NCI-H2196 (cell line): Measurements from ENCODE around the gene KLF13.

Source experiments
- DNase-seq: peaks from one replicate; lab custom pipeline; 2025; ENCODE audit not compliant: unreplicated experiment; lab: John Stamatoyannopoulos, UW

The KLF13 gene

DNA sequence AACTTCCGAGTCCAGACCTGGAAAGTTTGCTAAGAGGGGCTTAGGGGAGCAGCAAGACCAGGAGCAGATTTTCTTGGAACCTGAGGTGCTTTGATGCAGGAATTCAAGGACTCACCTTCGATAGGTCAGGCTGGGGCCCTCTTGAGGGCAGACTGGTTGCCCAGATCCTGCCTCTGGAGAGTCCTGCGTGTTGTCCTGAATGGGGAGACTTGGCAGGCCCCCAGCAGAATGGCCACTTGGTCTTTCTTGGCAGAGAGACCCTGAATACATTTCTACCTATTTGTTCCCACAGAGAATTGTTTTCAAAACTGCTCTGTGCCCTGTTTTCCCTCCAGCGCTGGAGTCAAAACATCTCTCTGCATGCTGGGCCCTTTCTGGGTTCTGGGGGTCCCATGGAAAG lies 4.2 kb downstream of the KLF13 start:
- no peak for DNase-seq

DNA sequence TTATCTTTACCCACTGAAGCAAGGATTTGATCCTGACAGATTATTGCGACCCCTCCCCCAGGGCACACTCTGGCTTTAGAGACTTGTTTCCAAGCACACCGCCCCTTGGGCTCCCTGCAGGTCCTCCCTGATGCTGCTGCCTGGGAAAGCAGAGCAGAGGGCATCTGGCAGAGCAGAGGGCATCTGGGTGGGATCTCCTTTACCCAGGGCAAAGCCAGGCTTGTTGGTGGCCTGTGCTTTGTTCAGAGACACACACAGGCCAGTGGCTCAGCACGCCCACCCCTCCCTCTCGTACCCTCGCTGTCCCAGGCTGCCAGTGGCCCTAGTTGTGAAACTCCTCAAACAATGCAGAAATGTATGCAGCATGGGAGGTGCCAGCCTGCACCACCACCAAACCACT lies 4.8 kb downstream of the KLF13 start:
- no peak for DNase-seq

DNA sequence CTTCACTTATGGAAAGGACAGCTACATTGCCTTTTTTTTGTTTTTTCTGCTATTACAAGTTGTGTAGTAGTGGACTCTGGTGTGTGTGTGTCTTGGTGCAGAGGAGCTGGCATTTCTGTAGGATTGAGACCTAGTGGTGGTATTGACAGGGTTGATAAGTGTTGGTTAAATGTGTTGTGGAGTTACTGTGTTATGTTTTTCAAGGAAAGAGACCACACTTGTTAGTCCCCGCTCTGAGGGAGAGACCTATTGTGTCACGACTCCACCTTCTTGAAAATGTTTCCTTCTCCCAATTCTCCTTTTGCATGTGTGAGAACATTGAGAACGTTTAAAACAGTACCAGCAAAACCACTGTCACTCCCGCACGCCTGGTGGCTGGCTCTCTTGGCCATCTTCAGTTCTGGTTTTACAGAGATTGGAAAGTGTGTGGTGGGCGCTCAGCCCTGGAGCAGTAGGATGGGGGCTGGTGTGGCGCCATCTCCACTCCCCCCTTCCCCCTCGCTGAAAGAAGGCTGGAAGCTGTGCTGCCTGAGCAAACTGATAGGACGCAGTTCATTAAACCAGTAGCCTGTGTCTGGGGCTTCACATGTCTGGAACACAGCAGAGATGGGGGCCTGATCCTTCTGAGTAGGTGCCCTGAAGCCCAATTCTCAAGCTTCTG lies 5.5 kb downstream of the KLF13 start:
- DNase-seq, result no peak

DNA sequence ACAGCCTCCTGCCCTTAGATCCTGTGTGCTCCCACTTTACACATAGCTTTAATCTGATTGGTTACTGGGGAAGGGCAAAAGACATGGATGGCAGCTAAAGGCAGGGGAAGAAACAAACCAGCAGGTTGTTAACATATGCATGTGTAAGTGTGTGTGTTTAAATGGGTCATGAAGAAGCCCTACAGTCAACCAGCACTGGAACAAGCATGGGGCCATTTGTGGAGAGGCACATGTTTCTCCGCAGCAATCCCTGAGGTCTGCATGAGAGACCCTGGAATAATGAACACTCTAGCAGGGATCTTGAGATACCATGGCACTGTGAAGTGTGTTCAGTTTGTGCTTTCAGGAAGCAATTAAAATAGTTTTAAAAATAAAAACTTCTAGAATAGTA lies 6.0 kb downstream of the KLF13 start:
- no peak for DNase-seq

DNA sequence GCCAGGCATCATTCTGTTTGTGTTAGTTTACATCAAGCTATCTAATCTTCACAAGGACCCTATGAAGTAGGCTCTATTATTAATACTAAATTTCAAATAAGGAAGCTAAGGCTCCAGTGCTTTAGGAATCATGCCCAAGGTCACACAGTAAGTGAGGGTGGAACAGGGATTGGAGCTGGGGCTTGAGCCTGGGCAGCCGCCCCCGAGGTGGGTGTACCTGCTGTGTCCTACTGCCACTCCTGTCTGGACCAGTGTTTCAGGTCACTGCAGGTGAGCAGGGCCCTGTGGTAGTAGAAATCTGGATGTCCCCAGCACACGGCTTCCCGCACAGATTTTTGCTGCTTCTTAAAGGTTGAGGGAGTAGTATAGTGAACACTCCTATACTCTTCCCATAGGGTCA lies 6.5 kb downstream of the KLF13 start:
- DNase-seq, result no peak

DNA sequence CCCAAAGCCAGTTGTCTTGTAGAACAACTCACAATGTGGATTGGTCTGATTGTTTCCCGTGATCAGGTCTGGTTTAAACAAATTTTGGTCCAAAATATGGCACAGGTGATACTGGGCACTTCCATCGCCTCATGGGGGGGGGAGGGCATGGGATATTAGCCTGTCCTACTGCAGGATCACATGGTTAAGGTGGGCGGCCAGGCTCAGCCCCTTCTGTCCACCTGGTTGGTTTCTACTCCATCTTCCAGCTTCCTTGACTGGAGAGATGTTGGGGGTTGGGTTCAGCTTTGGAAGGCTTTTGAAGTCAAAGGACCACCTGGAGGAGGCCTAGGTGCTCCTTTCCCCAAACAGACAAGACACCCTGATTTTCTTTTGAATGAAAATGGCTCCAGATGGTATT lies 7.2 kb downstream of the KLF13 start:
- DNase-seq, result no peak

DNA sequence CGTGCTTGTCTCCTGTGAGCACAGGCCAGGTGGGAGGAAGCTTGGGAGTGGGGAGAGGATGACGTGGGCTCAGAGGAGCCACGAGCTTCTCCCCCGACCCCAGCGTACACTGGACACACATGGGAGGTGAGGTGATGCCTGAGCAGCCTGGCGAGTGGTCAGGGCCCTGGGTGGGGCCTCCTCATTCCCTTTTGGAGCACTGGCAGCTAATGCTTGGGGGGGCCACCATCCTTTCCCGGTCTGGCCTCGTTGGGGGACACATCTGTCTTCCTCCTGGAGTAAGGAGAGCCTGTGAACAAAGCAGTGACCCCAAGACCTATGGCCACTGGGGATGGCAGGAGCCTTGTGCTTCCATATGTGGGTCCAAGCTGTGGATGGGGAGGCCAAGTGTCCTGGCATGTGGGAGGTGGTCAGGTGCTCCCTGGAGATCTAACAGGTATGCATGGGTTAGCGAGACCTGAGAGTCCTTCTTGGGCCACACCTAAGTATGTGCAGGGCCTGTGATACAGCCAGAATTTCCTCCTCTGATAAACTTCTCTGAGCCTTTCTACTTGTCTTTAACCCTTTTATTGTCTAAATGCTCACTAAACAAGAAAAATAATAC lies 9.5 kb downstream of the KLF13 start:
- DNase-seq, result no peak

DNA sequence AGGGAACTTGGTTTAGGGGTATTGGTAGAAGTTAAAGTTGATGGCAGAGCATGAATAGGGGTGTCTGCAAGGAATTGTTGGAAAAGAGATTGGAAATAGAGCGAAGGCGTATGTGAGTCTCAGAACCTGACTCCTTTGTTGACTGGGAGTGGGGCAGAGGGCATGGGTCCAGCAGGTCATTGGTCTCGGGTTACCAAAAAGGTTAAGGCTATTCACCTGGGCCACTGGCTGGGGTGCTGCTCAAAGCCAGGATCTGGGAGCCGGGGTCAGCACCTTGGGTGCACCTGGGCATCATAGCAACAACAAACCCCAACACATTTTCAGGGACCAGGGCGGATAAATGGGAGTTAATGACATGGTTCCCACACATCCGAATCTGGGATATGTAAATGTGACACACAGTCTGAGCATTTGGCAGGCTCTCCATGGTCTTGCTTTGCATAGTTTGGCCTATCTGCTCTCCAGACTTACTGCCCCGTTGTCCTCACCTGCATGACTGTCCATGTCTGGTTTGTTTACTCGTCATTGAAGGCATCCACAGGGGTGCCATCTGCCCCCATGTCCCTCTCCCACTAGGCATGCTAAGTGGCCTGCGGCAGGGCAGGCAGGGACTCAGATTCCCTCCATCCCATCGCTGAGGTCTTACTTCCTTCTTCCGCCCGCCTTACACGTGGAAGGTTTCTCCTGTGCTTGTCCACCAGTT lies 10.1 kb downstream of the KLF13 start:
- no peak for DNase-seq

DNA sequence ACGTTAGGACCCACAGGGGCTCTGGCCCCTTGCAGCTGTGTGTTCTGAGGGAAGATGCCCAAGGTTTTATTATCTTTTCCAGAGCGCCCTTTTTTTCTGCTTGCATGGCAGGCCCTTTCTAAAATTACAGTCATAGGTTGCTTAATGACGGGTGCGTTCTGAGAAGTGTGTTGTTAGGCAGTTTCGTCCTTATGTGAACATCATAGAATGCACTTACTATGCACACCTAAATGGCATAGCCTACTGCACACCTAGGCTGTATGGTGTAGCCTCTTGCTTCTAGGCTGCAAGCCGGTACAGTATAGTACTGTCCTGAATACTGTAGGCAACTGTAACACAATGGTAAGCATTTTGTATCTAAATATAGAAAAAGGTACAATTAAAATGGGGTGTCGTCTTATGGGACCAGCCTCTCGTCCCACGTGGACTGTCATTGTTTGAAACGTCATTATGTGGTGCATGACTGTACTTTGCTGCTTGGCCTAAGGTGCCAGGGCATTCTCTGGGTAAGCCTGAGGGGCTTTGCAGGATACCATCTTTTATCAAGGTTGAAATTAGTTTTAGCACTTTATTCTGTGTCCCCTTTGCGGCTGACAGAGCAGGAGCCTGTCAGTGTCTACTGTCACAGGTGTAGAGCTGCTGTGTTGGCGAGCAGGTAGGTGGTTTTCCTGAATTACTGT lies 10.9 kb downstream of the KLF13 start:
- no peak for DNase-seq

DNA sequence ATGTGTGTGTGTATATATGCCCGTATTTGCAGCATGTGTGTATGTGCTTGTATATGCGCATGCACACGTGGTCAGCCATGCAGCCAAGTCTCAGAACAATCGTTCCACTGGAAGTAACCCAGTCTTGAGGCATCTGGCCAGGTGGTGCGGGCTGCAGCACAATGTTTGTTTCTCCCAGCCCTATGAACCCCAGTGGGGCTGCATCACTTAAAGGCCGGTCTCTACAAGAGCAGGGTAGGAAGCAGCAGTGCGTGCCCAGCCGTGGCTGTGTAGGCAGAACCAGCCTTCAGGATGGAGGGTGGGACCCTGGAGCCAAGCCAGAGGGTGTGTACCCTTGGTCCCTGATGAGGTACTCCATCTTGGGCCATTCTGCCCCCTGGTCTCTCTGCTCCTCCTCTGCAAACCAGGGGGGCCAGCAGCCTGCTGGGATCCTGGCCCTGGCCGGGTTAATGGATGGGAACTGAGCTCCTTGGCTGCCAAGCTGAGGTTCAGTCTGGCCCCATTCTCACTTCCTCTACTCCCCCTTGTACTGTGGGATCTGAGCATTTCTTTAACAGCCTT lies 11.8 kb downstream of the KLF13 start:
- no peak for DNase-seq

DNA sequence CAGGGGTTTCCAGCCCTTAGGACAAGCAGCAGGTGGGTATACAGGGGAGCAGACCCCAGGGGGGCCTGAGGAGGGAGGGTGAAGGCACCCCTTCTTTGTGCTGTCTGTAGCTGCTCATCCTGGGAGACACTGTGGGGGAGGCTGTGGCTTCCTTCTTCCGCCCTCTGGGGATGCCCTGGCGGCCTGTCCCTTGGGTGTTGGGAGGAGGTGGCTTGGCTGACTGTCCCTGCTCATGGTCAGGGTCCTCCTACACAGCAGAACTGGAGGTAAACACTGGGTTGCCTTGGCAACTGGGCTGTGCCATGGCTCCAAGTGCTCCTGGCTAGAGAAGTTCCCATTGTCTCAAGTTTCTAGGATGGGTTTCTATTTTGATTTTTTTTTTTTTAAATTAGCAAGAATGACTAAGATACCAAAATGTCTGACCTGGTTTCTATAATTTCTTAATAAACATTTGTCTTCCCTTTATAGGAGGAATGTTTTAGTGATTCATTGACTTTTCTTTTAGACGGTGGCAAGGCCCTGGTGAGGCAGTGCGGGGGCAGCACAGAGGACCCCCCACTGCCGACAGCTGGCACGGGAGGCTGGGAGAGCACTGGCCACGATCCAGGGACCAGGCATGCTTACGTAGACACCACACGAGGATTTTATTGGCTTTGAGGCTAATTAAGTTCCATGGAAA lies 12.4 kb downstream of the KLF13 start:
- DNase-seq, result peak; percentile 58

DNA sequence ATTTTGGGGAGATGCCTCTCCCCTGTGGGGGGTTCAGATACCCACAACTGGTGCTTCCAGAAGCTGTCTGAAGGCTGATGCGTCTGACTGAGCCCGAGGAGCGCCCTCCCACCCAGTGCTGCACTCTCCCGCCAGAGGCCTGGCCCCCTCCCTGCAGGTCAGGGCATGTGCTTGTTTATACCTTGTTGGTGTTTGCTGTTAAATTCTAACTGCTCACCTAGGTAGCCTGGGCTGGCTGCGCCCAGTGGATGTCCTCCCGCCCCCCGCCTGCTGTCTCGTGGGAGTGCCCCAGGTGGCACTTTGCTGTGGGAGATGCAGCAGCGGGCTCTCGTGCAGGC lies 12.9 kb downstream of the KLF13 start:
- peak; percentile 12 for DNase-seq

DNA sequence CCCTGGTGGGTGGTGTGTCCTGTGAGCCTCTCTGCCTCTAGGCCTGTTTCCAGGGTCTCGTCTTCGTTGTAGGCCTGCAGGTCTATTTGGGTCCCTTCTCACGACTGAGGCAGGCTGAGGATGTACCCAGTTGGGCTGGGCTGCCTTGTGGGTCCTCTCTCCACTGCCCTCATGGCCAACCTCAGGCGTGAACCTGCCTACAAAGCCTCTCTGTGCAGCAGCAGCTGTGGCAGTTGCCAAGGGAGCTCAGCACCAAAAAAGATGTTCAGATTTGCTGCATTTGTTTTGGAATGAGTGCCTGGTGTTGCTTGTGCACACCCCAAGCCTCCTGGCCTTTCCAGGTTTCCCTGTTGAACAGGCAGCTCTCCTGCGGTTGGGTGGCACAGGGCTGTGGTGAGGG lies 13.4 kb downstream of the KLF13 start:
- DNase-seq, result no peak

DNA sequence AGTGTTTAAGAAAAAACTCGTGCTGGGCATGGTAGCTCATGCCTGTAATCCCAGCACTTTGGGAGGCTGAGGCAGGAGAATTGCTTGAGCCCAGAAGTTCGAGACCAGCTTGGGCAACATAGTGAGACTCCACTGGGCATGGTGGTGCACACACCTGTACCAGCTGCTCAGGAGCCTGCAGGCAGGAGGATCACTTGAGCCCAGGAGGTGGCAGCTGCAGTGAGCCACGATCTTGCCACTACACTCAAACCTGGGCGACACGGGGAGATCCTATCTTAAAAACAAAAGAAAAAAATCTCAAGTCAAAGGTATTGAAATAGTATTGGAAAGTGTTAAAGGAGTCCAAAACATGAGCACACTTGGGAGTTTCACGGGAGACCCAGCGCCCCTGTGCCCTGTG lies 14.0 kb downstream of the KLF13 start:
- DNase-seq, result no peak

DNA sequence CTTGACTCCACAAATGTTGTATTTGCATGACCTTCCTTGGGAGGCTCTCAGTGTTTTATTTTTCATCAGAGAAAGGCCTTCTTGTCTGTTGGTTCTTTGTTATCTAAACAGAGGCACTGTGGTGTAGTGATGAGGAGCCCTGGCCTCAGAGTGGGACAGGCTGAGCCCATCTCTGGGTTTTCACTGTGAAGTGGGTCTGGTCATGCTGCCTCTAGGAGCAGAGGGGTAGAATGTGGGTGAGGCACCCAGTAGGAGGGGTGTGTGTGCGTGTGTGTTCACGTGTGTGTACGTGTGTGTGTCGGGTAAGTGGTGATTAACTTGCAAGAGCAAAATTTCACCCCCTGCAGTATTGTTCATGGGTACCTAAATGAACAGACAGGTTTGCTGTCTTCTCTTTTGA lies 14.4 kb downstream of the KLF13 start:
- DNase-seq, result no peak

DNA sequence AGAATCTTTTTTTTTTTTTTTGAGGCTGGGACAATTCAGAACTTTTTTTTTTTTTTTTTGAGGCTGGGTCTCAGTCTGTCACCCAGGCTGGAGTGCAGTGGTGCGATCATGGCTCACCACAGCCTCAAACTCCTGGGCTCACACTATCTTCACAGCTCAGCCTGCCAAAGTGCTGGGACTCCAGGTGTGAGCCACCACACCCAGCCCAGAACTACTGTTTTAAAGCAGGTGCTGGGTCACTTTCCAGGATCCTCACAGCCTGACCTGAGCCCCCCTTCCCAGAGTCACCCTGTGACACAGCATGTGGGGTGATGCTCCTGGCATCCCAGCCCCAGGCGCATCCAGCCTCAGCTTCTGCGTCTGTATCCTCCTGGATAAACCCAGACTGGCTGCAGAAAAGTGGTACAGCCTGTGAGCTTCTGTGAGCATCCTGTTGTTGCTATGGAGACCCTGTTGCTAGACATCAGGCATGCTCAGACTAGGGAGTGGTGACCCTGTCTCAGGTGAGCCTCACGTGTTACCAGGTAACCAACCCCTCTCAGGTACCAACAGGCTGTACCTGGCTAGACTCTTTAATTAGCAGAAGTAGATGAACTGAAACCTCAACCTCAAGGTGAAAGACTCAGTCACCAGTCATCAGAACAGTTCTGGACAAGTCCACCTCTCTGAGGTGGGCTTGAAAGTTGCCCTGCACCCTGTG lies 15.0 kb downstream of the KLF13 start:
- no peak for DNase-seq

DNA sequence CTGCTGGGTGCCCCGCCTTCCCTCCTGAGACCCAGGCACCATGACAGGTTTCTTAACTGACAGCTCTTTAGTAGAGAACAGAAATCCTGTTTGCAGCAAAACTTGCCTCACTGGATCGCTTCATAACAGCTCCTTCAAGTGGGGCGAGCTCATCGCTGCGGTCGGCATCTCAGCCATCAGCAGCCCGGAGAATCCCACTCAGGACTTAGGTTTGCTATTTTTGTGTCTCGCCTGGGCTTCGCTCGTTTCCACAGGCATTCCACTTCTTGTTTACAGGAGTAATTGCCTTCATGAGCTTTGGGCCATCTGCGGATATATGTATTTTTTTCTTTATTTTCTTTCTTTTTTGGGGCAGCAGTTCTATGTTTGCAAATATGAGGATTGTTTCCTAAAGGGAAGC lies 15.7 kb downstream of the KLF13 start:
- no peak for DNase-seq

DNA sequence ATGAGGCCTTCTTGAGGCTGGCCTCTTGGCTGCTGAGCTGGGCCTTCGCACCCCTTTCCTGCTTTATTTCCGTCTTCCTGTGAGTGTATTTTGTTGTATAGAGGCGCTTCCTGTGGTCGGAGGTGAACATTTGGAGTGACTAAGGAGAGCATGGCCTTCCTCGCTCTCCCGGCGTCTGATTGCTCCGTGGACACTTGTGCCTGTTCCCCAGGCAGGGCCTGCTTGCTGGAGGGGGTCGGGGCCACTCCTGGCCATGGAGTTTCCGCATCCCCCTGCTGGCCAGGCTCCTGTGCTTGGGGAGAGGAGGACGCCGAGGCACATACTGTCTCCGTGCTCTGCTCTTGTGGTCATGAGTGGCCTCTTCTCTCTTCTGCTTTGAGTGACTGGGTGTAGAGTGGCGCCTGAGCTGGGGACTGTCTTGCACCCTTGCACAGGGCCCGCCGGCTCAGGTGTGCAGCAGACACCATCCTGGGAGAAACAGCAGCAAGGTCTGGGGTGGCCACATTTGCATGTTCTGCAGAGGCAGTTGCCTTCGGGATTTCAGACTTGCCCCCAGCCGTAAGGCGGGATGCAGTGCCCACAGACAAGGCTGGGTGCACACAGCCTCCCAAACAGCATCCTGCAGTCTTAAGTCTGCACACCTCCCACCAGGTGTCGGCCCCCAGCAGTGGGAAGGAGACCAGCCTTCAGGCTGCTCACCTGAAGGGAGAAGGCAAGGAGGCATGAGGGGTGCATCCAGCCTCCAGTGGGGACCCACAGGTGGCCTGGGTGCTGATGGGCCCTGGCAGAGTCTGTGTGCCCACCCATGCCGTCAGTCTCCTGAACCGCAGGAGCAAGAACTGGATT lies 16.4 kb downstream of the KLF13 start:
- no peak for DNase-seq

DNA sequence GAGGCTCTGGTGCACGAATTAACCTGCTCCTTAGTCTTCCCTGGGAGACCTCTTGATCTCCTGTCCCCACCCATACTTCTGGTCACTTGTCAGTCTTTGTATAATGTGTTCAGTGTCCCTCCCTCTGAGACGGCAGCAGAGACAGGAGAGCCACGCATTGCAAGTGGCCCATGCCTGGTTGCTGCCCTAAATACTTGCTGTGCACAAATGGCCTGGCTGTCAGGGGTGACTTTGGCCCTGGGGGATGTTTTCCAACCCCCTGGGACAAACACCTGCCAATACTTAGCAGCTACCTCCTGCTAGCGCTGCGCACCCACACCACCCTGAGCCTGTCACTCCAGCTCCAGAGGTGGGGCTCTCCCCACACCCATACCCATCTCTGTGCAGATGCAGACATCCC lies 17.2 kb downstream of the KLF13 start:
- no peak for DNase-seq

DNA sequence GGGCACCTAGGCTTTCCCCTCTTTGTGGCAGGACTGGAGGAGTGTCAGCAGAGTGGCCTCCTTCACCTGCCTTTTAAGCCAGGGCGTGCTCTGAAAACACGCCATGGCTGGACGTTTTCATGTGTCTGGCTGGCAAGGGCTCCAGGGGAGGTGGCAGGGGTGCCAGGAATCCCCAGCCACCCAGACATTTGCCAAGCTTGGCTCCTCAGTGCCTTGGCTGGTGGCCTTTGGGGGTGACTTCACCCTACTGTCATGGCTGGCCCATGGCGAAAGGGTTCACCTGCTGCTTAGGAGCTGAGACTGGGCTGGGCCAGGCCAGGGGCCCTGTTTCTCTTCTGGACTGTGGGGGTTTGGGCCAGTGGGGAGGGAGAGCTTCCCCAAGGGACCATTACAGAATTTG lies 17.6 kb downstream of the KLF13 start:
- no peak for DNase-seq
